Stimulated activated CD4-positive, alpha-beta T cell treated with anti-CD3 and anti-CD28 coated beads, Interleukin-12 subunit alpha, Interleukin-12 subunit beta, amount 100 ng/mL, for 24 hours (primary cell): ENCODE data around the gene ZNF710.
A peak's percentile ranks its signal among the peaks of the same experiment; 100 is the strongest.

Source experiments
- DNase-seq, 2 experiments: peaks; one replicate each; pipeline ENCODE4 v3.0.0-alpha.2; 2020; ENCODE audit warnings: low read depth in 2 of 2

Gene ZNF710

DNA sequence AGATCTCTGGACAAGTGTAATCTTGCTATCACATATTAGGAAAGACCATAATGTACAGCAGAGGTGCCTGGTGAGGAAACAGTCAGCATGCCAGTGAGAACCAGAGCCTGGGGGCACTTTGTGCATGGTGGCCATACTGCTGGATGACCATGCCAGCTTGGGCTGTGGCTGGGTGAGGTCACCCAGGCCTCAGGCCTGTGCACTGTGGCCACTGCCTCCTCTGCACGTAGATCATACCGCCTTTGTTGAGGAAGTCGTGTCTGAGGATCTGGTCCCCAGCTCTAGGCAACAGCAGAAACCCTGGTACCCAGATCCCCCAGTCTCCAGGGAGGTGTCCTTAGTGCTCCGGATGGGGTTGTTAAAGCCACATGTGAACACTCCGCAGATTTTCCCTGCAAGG lies 38.9 kb downstream of the ZNF710 start:
- DNase-seq = no peak

DNA sequence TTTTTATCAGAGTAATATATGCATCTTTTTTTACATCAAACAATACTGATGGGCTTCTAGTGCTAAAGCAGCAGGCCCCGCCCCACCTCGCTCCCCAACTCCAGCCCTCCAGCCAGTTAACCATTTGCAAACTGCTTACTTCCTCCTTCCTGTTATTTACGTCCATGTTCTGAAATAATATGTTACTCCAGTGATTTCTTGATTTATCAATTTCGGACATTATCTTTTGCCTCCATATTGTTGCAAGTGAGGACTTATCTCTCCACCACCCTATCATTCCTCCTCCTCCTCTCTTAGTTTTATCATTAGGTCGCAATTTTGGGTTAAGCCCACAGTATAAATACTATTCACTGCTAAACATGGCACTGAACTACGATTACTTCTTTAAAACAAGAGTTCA lies 39.5 kb downstream of the ZNF710 start:
- no peak for DNase-seq

DNA sequence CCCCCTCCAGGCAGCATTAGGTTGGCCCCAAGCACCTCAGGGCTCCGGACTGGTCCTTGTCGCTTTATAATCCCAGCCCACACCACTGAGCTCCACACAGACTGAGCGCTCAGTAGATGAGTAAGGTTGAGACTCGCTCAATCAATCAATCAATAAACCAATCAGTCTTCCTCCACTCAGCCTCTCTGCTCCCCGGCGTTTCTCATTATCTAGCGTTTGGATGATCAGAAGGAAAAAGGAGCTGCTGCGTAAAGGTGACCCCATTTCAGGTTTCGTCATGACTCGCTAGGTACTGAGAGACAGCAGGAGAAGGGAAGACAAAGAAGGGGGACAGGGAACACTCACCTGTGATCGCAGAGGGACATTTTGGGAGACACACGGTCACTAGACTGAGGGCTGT lies 41.2 kb downstream of the ZNF710 start:
- no peak for DNase-seq

DNA sequence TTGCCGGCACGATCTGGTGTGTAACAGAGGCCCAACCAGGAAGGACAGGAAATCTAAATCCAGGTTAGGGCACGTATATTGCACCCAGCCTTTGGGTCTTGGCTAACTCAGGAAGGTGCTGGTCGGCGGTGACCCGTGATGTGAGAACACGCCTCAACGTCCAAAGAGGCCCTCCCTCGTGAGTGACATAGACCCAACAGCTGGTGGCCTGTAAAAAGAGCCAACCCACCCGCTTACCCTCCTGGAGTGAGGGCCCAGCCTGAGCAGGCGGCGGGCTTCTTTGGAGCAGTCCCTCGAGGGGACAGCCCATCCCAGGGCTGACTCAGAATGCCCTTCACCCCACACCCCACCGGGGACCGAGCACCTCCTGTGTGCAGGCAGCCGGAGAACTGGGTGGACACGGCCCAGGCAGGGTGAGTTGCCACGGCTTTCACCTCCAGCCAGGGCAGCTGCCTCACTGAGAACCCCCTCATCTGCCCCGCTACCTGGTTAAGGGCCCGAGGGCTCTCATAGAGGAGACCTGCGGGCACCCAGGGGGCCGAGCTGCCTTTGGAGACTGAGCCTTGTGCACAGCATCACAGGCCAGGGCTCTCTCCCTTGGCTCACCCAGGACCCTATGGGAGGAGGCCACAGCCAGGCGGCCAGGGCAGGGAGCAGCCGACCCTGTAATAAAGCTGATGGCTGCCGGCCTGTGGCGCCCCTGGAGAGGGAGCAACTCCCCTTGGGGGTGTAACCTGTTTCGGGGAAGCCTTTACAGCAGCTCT lies 41.8 kb downstream of the ZNF710 start:
- DNase-seq = no peak

DNA sequence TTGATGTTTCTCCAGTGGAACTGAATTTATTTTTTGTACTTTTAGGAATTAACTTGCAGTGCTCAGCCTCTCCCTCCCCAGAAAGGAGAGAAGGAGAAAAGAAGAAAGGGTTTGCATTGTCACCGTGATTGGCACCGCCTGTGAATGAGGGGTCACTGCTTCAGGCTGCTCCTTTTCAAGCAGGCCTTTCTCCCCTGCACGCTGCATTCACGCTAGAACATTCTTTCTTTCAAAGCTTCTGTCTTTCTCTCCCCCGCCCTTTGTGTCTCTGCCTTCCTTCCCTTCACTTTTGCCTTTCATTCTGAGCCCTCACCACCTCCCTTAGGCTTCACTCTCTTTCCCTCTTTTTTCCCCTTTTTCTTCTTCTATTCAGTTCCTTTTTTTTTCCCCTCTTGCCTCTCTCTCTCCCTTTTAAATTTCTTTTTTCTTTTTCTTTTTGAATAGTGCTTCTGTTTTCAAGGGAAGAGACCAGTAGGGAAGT lies 42.4 kb downstream of the ZNF710 start:
- no peak for DNase-seq

DNA sequence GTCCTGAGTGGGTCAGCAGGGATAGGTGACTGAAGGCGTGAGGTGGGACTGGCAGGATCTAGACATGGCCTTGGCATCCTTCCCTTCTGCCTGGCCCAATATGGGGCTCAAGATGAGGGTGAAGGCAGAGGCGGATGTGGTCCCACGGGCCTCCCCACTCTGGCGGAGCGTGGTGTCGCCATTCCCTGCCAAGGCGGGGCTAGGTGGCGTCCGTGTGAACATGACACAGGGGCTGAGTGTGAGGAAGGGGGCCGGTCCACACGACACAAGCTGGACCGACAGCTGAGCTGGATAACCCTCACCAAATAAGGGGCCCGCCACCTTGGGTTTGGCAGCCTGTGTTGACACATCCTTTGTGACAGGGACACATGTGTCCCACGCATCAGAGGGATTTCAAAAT lies 43.1 kb downstream of the ZNF710 start:
- DNase-seq = no peak

DNA sequence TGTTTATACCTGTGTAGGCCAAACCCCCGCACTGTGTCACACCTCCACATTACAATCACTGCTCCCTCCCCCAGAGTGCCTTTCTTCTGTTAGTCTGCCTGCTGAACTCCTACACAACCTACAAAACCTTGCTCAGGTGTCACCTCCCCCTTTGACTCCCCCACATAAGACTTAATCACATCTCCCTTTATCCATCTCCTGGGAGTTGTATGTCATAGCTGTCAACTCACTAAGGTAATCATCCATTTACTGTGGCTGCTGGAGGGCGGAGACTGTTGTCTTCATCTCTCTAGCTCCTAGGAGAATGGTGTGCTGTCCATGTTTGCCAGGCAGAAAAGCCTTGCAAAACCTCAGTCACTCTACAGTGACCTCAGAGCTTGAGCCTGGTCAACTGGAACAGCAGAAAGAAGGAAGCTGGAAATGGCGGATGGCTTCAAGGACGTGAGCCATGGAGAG lies 43.8 kb downstream of the ZNF710 start:
- DNase-seq = no peak

DNA sequence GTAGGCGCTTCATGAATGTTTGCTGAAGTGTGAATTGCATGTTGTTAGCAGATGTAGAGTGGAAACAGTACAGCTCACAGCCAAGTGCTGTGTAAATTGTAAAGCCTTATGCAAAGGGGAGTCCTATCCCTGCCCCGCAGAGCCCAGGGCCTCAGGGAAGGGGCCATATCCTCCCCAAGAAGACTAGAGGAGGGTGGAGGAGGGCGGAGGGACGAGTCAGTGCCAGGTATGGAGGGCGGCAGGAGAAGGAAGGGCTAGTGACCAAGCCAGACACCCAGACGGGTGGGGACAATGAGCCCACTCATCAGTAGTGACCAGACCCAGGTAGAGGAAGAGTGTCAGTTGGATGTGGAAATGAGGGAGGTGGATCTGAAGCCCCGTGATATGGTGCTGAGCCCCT lies 45.2 kb downstream of the ZNF710 start:
- no peak for DNase-seq

DNA sequence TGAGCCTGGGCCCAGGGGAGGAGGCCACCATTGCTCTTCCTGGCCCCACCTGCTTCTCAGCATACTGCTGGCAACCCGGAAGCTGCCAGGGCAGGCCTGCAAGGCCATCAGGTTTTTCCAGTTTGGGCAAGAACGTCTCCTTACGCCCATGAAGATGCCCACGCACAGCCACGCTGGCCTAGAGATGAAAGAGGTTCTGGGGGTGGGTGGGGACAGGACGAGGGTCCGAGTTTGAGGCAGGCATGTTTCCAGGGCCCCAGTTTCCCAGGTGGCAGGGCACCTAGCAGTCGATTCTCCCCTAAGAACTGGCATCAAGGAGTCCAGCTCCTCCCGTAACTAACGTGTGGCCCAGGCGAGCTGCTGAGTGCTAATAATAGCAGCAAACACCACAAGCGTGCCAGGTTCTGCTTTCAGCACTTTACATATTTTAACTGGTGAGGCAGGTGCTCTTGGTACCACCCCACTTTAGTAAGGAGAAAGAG lies 45.8 kb downstream of the ZNF710 start:
- no peak for DNase-seq

DNA sequence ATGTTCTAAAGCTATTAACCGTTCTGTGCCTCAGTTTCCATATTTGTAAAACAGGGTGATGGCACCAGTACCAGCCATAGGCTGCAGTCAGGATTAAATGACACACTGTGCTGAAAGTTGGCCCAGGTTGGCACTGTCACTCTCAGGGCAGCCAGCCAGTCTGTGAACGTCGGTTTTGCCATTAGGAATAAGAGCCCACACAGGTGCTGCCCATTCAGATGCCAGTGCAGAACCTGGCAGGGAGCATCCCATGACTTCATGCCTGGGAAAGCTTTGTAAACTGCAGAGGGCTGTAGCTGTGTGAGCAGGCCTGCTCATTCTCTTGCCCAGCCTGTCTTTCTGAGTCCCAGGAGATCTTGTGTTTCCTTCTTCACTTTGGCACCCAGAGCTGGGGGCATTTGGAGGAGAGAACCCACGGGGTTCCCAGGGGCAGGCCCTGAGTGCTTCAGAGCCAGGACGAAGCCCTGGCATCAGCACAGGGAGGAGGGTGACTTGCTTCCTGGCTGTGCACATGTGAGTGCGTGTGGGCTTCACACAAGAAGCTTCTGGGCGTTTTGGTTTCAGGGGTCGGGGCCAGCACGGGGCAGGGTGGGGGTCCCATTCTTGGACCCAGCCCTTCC lies 46.9 kb downstream of the ZNF710 start:
- DNase-seq = no peak

DNA sequence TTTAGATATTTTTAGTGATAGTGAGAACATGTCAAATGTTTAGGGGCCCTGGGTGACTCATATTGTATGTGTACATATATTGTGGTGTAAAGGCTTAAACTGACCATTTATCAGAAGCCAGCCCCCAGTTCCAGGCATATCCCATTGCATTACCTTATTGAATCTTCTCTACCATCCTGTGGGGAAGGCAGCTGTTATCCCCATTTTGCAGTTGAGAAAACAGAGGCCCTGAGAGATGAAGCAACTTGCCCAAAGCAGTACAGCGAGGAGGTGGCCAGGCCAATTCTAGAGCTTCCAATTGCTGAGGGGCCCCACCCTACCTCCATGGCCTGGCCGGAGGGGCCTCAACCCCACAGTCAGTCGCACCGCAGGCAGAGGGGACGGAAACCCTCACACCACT lies 47.9 kb downstream of the ZNF710 start:
- DNase-seq = no peak

DNA sequence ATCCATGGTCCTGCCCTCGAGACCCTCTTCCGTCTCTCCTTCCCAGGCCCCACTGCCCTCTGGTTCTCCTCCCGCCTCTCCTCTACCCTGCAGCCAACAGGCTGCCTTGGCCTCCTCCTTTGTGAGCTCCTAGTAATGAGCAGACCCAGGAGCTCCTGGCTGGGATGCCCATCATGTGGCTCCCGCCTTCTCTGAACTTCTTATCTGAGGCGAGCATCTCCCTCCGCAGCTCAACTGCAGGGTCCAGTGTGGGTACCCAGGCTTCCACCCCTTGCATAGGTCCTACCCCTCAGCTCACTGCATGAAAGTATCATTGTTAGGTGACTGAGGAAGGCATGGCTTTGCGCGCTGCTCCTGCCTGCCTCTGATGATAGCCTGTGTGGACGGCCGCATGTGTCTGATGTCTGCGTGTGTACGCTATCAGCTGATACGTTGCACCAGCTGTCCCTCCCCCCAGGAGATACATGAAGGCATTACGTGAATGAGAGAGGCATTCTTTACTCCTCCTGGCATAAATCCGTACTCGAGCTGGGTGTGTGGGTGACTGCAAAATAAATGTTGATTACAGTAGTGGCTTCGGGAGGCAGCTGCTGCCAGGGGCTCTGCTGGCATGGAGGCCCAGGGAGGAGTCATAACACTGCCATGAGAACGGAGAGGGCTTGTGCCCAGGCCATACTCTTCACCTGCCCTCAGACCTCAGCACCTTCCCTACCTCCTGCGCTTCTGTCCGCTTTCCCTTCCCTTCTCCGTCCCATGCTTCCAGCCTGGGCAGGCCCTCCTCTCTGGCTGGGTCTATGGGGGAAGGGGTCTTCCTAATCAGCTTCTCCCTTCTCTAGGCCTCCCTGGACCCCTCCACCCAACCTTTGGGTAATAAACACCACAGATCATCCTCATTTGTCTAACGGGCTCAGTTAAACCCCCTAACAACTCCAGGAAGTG lies 48.8 kb downstream of the ZNF710 start:
- DNase-seq = no peak

DNA sequence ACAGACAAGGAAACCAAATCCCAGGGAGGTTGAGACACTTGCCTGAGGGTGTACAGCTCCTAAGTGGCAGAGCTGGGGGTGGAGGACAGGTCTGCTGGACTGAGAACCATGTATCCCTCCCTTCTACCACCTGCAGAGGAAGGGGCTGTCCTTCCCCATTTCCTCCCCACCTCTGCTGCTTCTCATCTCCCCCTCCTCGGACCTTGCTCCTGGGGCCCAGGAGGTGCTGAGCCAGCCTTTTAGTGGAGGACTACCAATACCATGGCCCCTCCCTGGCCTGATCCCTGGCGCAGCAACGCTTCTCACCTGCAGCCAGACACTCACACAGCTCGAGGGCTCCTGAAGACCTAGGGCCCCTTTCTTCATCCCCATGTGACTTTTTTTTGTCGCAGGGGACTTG lies 50.8 kb downstream of the ZNF710 start:
- DNase-seq = no peak

DNA sequence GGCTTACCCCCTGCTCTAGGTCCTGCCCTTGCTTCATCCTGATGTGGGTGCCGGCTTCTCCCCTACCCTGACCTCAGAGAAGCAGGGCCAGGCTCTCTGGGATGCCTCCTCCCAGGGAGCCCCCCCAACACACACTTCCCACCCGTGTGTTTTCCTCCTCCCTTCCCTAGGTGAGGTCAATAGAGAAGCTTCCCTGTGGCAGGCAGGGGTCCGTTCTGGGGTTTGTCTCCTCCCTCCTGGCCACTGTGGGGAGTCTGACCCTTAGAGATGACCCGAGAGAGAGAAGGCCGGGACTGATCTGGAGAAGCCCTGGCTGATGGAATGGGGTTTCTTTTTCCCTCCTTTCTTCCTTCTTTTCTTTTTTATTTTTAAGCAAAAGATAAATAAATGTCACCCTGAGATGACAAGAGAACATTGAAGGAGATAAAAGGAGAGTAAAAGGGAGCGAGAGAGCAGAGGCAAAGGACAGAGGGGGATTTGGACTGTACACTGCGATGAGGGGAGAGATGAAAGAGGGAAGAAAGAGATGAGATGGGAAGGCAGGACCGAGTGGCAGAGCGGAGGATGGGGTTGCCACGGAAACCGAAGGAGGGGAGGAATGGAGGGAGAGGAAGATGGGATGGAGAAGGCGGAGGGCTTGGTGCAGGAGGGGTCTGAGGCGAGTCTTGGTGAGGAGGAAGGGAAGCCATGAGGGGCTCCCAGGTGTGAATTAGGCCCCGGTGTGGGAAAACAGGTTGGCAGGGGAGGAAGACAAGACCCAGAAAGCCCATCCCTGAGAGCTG lies 52.8 kb downstream of the ZNF710 start:
- no peak for DNase-seq

DNA sequence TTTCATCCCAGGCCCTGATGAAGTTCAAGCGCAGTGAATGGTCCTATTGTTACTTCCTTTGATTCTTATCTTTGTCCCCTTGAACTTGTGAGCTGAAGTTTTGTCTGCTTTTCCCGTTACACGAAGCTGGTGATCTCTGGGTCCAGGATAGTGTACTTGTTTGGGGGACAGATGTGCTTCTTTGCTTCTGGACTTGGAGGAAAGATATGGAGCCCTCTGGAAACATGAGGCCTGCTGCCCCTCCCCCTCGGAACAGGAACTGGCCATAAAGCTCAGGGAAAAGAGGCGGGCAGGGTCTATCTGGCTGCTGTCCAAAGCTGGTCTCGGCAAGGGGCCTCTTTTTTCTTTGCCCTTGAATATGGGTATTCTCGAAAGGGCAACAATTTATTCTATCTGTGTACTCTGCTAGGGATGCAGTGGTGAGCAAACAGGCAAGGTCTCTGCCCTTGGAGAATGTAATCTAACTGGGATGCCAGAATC lies 53.5 kb downstream of the ZNF710 start:
- no peak for DNase-seq

DNA sequence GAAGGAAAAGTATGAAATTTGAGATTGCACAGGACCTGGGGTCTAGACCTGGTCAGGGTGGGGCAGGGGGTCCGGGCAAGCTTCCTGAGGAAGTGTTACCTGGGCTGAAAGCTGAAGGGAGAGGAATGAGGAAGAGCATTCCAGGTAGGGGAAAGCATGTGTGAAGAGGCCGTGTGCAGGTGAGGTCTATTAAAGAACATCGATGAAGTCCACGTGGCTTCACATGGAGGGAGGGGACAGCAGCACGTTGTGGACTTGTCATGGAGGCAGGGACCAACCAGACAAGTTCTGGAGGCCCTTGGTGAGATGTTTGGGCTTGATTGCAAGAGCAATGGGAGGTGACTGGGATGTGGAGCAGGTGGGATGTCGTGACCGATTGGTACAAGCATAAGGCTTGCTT lies 54.1 kb downstream of the ZNF710 start:
- DNase-seq = no peak

DNA sequence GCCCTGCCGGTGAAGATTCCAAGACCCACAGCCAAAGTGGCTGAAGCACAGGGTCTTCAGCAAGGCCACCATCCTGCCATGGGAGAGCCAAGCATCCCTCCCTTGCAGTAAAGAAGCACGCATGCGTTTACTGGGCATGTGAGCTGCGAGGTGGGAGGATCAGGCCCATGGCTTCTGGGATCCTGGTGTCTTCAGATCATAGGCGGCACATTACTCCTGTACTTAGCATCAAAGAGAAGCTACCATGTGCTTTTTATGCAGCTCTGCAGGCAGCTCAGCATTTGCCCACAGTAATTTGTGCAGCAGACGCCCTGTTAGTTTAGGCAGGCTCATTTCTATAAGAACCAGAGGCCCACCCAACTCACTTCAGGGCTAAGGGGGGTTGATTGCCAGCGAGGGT lies 55.4 kb downstream of the ZNF710 start:
- DNase-seq = no peak

DNA sequence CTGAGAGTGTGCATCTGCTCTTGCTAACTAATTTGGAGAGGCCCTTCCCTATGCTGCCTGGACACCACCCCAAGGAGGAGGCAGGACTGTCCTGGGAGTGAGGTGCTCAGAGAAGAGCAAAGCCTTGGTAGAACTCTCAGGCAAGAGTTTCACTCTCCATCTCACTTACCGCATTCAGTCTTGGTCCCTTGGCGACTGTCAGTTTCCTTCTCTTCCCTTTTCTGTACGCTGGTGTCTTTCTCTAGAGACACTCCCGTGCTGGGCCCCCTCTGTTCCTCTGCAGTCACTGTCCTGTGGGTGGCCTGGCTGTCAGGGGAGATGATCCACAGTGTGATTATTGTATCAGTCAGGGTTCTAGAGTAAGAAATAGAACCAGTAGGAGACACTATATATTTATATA lies 57.2 kb downstream of the ZNF710 start:
- no peak for DNase-seq

DNA sequence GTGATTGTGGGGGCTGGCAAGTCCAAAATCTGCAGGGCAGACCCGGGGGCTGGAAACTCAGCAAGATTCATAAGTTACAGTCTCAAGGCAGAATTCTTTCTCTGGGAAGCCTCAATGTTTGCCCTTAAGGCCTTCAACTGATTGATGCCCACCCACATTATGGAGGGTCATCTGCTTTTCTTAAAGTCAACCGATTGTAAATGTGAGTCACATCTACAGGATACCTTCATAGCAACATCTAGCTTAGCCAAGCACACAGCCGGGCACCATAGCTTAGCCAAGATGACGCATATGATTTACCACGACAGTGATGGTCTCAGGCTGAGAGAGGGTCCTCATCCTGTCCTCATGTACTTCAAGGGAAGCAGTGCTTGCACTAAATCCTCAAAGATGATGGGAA lies 57.7 kb downstream of the ZNF710 start:
- DNase-seq = no peak

DNA sequence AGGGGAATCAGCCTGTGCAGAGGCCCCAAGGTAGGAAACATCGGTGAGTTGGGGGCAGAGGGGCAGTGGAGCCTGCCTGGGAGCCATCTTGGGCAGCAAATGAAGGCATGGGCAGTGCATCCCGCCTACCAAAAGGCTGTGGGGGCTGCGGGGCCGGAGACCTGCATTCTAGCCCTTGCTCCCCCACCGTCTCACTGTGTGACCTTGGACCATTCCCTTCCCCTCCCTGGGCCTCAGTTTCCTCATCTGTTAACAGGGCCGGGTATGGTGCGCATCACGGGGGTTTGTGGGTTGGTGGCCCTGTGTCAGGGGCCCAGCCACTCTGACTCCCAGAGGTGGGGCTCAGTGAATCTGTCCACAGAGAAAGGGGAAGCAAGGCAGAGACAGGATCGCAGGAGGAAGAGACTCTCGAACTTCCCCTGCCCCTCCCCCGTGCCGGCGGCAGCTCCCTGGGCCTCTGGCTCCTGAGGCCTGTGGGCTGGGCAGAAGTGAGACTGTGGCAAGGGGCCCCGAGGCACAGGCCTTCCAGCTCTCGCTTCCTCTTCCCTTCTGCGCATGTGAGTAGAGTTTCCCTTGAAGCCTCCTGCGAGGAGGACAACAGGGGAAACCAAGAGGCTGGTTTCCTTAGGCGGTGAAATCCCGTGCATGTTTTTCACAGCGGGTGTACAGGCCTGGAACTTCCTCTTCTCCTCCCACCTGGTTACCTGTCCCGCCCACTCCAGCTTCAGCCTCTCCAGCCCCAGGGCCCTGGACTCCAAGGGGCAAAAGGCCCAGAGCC lies 58.3 kb downstream of the ZNF710 start:
- peak; percentile 54 to 82 for DNase-seq

DNA sequence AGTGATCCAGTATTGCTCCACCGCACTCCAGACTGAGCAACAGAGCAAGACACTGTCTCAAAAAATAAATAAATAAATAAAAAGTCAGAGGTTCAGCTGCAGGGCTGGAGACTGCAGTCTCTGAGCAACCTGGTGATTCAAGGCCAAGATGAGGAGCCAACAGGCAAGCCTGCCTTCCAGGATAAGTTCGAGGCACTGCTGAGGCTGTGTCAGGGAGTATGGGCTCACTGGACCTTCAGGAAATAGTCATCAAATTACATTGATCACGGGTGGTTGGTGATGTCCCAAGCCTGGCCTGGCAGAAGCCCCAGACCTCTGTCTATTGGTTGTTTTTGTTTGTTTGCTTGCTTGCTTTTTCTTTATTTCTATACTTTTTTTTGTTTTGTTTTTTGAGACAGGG lies 59.7 kb downstream of the ZNF710 start:
- DNase-seq = no peak
